Thymus (tissue), 11 donors: ENCODE results near the gene BDH1. TPM values are rescaled to one million over a fixed set of nuclear protein-coding genes. Genes with fewer than 3 reads are reported as not detected.

Experiments used
- DNase-seq, 9 donors: peaks; one replicate each; pipeline ENCODE4 v3.0.0-alpha.2; 2013; ENCODE audit warnings: low spot score in 9 of 9, low read depth in 6 of 9, missing footprints in 1 of 9
- H3K27ac ChIP-seq, 2 donors: one replicate each; pipeline ENCODE4 v1.5.1; 2013; ENCODE audit warnings: control low read depth in 1 of 2, low read depth in 1 of 2, low read length in 1 of 2, mild to moderate bottlenecking in 1 of 2, moderate library complexity in 1 of 2
- H3K27me3 ChIP-seq, 2 donors: one replicate each; pipeline ENCODE4 v1.5.1; 2013; ENCODE audit warnings: low read length in 1 of 2; ENCODE audit not compliant: control insufficient read depth in 2 of 2, insufficient read depth in 1 of 2
- H3K36me3 ChIP-seq, 2 donors: one replicate each; pipeline ENCODE4 v1.5.1; 2013; ENCODE audit warnings: low read length in 1 of 2, mild to moderate bottlenecking in 1 of 2, moderate library complexity in 1 of 2; ENCODE audit not compliant: control insufficient read depth in 2 of 2, insufficient read depth in 2 of 2
- H3K4me1 ChIP-seq, 2 donors: one replicate each; pipeline ENCODE4 v1.5.1; 2013; ENCODE audit warnings: low read length in 2 of 2; ENCODE audit not compliant: control insufficient read depth in 2 of 2, insufficient read depth in 2 of 2
- H3K4me3 ChIP-seq, 2 donors: one replicate each; pipeline ENCODE4 v1.5.1; 2013; ENCODE audit warnings: low read length in 2 of 2, control low read depth in 1 of 2, mild to moderate bottlenecking in 1 of 2
- H3K9me3 ChIP-seq, 2 donors: one replicate each; pipeline ENCODE4 v1.5.1; 2013; ENCODE audit warnings: low read length in 1 of 2, mild to moderate bottlenecking in 1 of 2; ENCODE audit not compliant: control insufficient read depth in 2 of 2, insufficient read depth in 1 of 2
- WGBS: extraction: QIAGEN DNeasy Blood & Tissue Kit; methylation state at CpG from one replicate; pipeline ENCODE4 v1.1.7; 2013; 5-methylcytosine and 5-hydroxymethylcytosine counted together
- polyA plus RNA-seq: library from polyadenylated mRNA; stranded (reverse); fragments of 200-250 nt; gene quantifications from one replicate; pipeline ENCODE4 v1.2.3, GENCODE V29; 2013
- total RNA-seq: library from RNA; stranded (reverse); fragments of 120-200 nt; gene quantifications from one replicate; pipeline ENCODE4 v1.2.4, GENCODE V29; 2013
- donor health status: healthy.

The BDH1 gene
- total and polyA plus RNA-seq, 2 donors: 13.2 to 25.1 TPM

- H3K27ac ChIP-seq: no peak overlapping the region
- H3K27me3 ChIP-seq: no peaks in the 10 kb centered on the region
- no peaks in the 10 kb centered on the region for H3K36me3 ChIP-seq
- H3K4me1 ChIP-seq: peaks cover 0 to 9% of the 10 kb centered on the region in 2 donors
- H3K9me3 ChIP-seq: no peaks in the 10 kb centered on the region
- no peak overlapping the region for H3K4me3 ChIP-seq
- DNase-seq: no peak
- WGBS: 91% methylated on average over 7 of the region's 7 CpGs
Observed at GRCh38 chr3:197491478-197491877, 64.3 kb downstream of the BDH1 start.

GRCh38 chr3:197490098-197491058 is 65.4 kb downstream of the BDH1 start:
- H3K27ac ChIP-seq: no peak overlapping the region
- DNase-seq: no peak

DNA sequence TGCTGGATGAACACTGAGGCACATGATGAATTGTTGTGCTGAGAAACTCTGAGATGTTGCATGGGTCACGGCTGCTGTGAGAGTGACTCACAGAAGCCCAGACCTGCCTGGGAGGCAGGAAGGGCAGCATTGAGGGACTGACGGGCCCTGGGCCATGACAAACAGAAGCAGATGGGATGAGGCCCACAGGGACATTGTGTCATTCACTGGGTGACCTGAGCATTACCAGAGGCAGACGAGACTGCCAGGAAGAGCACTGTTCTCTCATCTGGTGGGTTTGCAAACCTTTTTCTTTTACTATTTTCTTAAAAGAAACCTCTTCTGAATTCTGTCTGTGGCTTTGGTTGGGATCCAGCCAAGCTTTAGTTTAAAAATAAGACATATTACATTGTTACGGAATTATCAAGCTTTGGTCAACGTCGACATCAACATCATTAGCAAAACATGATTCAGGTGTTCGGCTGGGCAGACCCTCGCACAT is 67.8 kb downstream of the BDH1 start:
- Histone ChIP-seq H3K27ac (no peak overlapping the region), H3K36me3 (no peaks in the 10 kb centered on the region), H3K4me1 (peaks cover 0 to 6% of the 10 kb centered on the region in 2 donors), H3K27me3 (no peaks in the 10 kb centered on the region), H3K9me3 (no peaks in the 10 kb centered on the region), H3K4me3 (no peak overlapping the region)
- DNase-seq: no peak
- 72% methylated on average over 8 of the region's 8 CpGs for WGBS

More at GRCh38 chr3:197490098-197491058, 65.4 kb downstream of the BDH1 start:
- H3K27me3 ChIP-seq: no peaks in the 10 kb centered on the region
- H3K9me3 ChIP-seq: no peaks in the 10 kb centered on the region
- H3K36me3 ChIP-seq: no peaks in the 10 kb centered on the region
- WGBS: 86% methylated on average over 13 of the region's 13 CpGs
- peaks cover 0 to 9% of the 10 kb centered on the region in 2 donors for H3K4me1 ChIP-seq
- H3K4me3 ChIP-seq: no peak overlapping the region

- Histone ChIP-seq H3K27me3 (no peaks in the 10 kb centered on the region), H3K27ac (no peak overlapping the region), H3K4me3 (no peak overlapping the region), H3K9me3 (no peaks in the 10 kb centered on the region), H3K36me3 (no peaks in the 10 kb centered on the region), H3K4me1 (peaks cover 0 to 6% of the 10 kb centered on the region in 2 donors)
- WGBS: 100% methylated on average over 1 of the region's 1 CpG
- no peak for DNase-seq
Observed at GRCh38 chr3:197486861-197487260, 68.9 kb downstream of the BDH1 start.

- no peak overlapping the region for H3K27ac ChIP-seq
- H3K36me3 ChIP-seq: no peaks in the 10 kb centered on the region
- H3K27me3 ChIP-seq: no peaks in the 10 kb centered on the region
- H3K9me3 ChIP-seq: no peaks in the 10 kb centered on the region
- H3K4me3 ChIP-seq: no peak overlapping the region
- DNase-seq: no peak
- H3K4me1 ChIP-seq: peaks cover 0 to 6% of the 10 kb centered on the region in 2 donors
- WGBS: 95% methylated on average over 5 of the region's 5 CpGs
Observed at GRCh38 chr3:197485143-197485542, 70.6 kb downstream of the BDH1 start.

DNA sequence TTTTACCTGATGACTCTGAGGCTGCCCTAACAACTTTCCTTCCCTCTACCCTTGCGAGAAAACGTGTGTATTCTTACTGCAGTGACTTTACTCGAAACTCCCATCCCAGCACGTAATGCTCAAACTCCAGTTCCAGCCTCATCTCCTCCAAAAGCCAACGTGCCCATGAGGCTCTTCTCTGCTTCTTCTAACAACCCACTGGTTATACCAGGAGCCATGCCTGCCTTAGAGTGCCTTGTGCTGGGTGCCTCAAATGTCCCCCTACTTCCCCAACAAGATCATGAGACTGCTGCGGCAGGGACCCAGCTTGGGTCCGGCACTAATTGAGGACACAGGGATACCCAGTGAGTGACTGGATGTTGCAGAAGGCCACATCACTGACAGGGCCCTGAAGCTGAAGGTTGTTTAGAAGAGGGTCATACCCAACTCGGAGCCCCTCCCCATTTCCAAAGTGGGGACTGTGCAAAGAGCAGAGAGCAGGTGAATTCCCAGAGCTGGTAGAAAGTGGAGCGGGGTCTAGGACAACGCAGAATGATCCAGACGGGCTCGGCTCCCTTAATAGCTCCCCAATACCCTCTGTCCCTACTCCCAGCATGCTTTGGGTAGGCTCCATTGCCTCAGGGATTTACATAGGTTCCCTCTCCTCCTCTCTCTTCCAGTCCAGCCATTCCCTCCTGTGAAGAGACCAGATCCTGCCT is 71.4 kb downstream of the BDH1 start:
- peaks cover 0 to 6% of the 10 kb centered on the region in 2 donors for H3K4me1 ChIP-seq
- no peak overlapping the region for H3K27ac ChIP-seq
- no peaks in the 10 kb centered on the region for H3K36me3 ChIP-seq
- H3K27me3 ChIP-seq: peaks cover 0 to 2% of the 10 kb centered on the region in 2 donors
- no peaks in the 10 kb centered on the region for H3K9me3 ChIP-seq
- DNase-seq: no peak
- WGBS: 94% methylated on average over 12 of the region's 12 CpGs
- H3K4me3 ChIP-seq: no peak overlapping the region

DNA sequence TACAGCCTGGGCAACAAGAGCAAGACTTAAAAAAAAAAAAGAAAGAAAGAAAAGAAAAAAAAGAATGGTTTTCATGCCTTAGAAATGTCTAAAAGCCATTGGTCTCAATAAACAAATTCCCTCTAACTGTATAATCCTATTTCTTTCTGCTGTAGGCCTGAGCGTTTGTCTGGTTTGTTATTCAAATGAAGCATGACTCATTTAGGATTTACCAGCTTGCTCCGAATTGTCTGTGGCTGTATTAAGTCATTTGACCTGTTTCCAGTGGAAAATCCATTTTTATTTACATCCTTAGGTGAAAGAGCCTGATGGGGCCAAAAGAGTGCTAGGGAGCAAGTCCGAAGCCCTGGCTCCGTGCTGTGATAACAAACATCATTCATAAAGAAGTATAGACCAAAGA is 73.8 kb downstream of the BDH1 start:
- Histone ChIP-seq H3K27ac (no peak overlapping the region), H3K27me3 (peaks cover 0 to 4% of the 10 kb centered on the region in 2 donors)

GRCh38 chr3:197480320-197480719 is 75.4 kb downstream of the BDH1 start:
- no peaks in the 10 kb centered on the region for H3K36me3 ChIP-seq
- no peaks in the 10 kb centered on the region for H3K9me3 ChIP-seq
- no peaks in the 10 kb centered on the region for H3K4me1 ChIP-seq
- no peak for DNase-seq
- no peak overlapping the region for H3K4me3 ChIP-seq
- 96% methylated on average over 3 of the region's 3 CpGs for WGBS
- H3K27me3 ChIP-seq: peaks cover 0 to 4% of the 10 kb centered on the region in 2 donors
- no peak overlapping the region for H3K27ac ChIP-seq

More for the DNA sequence above, 73.8 kb downstream of the BDH1 start:
- Histone ChIP-seq H3K9me3 (no peaks in the 10 kb centered on the region), H3K4me3 (no peak overlapping the region), H3K36me3 (no peaks in the 10 kb centered on the region), H3K4me1 (no peaks in the 10 kb centered on the region)
- WGBS: 94% methylated on average over 4 of the region's 4 CpGs
- no peak for DNase-seq
